Prostate gland (tissue), 2 donors: Measurements from ENCODE around the gene USP40. TPM values are rescaled to one million over a fixed set of nuclear protein-coding genes. Genes with fewer than 3 reads are reported as not detected.
A peak's percentile ranks its signal among the peaks of the same experiment; 100 is the strongest.

ENCODE experiments used
- DNase-seq: peaks from one replicate; pipeline ENCODE4 v3.0.0-alpha.2; 2019; ENCODE audit warnings: low spot score
- H3K27ac ChIP-seq, 2 donors: fragments of 200-600 bp; sonication (generic); 2 replicates each; pipeline ENCODE4 v1.5.1; 2017 to 2019
- H3K27me3 ChIP-seq: fragments of 200-600 bp; sonication (generic); replicated peaks from 2 replicates; pipeline ENCODE4 v1.5.1; 2019; ENCODE audit not compliant: insufficient read depth
- H3K36me3 ChIP-seq, 2 donors: fragments of 200-600 bp; sonication (generic); 1 replicate in 1 of 2; 2 replicates in 1 of 2; pipeline versions ENCODE4 v1.5.1 to v1.8.1; 2017 to 2019
- H3K4me1 ChIP-seq: fragments of 200-600 bp; sonication (generic); replicated peaks from 2 replicates; pipeline ENCODE4 v1.5.1; 2019
- H3K4me3 ChIP-seq, 2 donors: fragments of 200-600 bp; sonication (generic); 2 replicates each; pipeline ENCODE4 v1.5.1; 2017 to 2019
- H3K9me3 ChIP-seq: fragments of 200-600 bp; sonication (generic); 2 replicates; pipeline ENCODE4 v1.5.1; 2017
- CTCF ChIP-seq, 4 experiments: fragments of 200-600 bp in 2 of 4; fragments of 450-650 bp in 2 of 4; sonication (generic) in 2 of 4; IDR thresholded peaks; 1 replicate in 3 of 4; 2 replicates in 1 of 4; pipeline ENCODE4 v1.5.1; 2016 to 2019; ENCODE audit warnings: antibody characterized with exemption in 4 of 4, mild to moderate bottlenecking in 2 of 4, moderate library complexity in 2 of 4
- POLR2A ChIP-seq: fragments of 450-650 bp; IDR thresholded peaks from one replicate; pipeline ENCODE4 v1.6.1; 2016; ENCODE audit warnings: antibody characterized with exemption, mild to moderate bottlenecking
- POLR2AphosphoS5 ChIP-seq: sonication (generic); formaldehyde crosslinking; IDR thresholded peaks from one replicate; pipeline ENCODE4 v1.6.1; 2017; ENCODE audit warnings: antibody characterized with exemption
- WGBS: methylation state at CpG from one replicate; pipeline ENCODE4 v1.1.5; 2018; 5-methylcytosine and 5-hydroxymethylcytosine counted together
- intact Hi-C: fragments of 100-400 bp; cut with DNase I; formaldehyde crosslinking; loops from one replicate; pipeline ENCODE4 v1.14.2; 2022
- total RNA-seq, 2 donors: library from RNA; depleted of rRNA; stranded (reverse); fragments of >200 nt; gene quantifications; one replicate each; pipeline ENCODE4 v1.1.0, GENCODE V29; 2016

USP40 gene
- total RNA-seq, 2 donors from 2014 or later: 45.1 to 50.2 TPM

GRCh38 chr2:233513953-233514655 is 52.5 kb downstream of the USP40 start:
- 51% methylated on average over 7 of the region's 7 CpGs for WGBS
- Histone ChIP-seq H3K4me1 (no peaks in the 10 kb centered on the region), H3K9me3 (no peaks in the 10 kb centered on the region), H3K36me3 (no peaks in the 10 kb centered on the region), H3K27ac (no peak overlapping the region), H3K4me3 (no peak overlapping the region), H3K27me3 (no peaks in the 10 kb centered on the region)
- peak; percentile 22 for DNase-seq
- peak; percentile 26 for TF ChIP-seq POLR2AphosphoS5
- TF ChIP-seq CTCF (IDR thresholded peaks at IDR 0.05): no peak
- intact Hi-C loops: no loop called here

GRCh38 chr2:233503947-233504637 is 62.5 kb downstream of the USP40 start:
- Histone ChIP-seq H3K9me3 (no peaks in the 10 kb centered on the region), H3K27ac (no peak overlapping the region), H3K36me3 (no peaks in the 10 kb centered on the region), H3K27me3 (no peaks in the 10 kb centered on the region), H3K4me3 (peak overlapping the region in 1 of 2 donors; percentile 1), H3K4me1 (no peaks in the 10 kb centered on the region)
- 93% methylated on average over 1 of the region's 1 CpG for WGBS
- no peak for TF ChIP-seq CTCF (IDR thresholded peaks at IDR 0.05)
- TF ChIP-seq POLR2A: no peak
- no peak for TF ChIP-seq POLR2AphosphoS5
- intact Hi-C loops: no loop called here
- no peak for DNase-seq

GRCh38 chr2:233503481-233503880 is 63.1 kb downstream of the USP40 start:
- H3K27me3 ChIP-seq: no peaks in the 10 kb centered on the region
- H3K4me3 ChIP-seq: no peak overlapping the region
- intact Hi-C loops: no loop called here
- no peaks in the 10 kb centered on the region for H3K36me3 ChIP-seq
- TF ChIP-seq POLR2AphosphoS5 (no peak), CTCF (IDR thresholded peaks at IDR 0.05) (no peak), POLR2A (no peak)
- H3K9me3 ChIP-seq: no peaks in the 10 kb centered on the region
- DNase-seq: no peak
- H3K27ac ChIP-seq: no peak overlapping the region
- WGBS: 100% methylated on average over 1 of the region's 1 CpG
- H3K4me1 ChIP-seq: no peaks in the 10 kb centered on the region

- Histone ChIP-seq H3K4me3 (no peak overlapping the region), H3K4me1 (no peaks in the 10 kb centered on the region), H3K27me3 (no peaks in the 10 kb centered on the region), H3K27ac (no peak overlapping the region), H3K36me3 (no peaks in the 10 kb centered on the region), H3K9me3 (no peaks in the 10 kb centered on the region)
- DNase-seq: no peak
- TF ChIP-seq POLR2A (no peak), CTCF (IDR thresholded peaks at IDR 0.05) (no peak), POLR2AphosphoS5 (no peak)
- intact Hi-C loops: no loop called here
- WGBS: 95% methylated on average over 3 of the region's 3 CpGs
Measured at GRCh38 chr2:233501198-233502076, 65.1 kb downstream of the USP40 start.
